T-helper 1 cell (primary cell): ENCODE measurements around the gene PAX4.
A peak's percentile ranks its signal among the peaks of the same experiment; 100 is the strongest.
"Not testable (repeated sequence)": the region's sequence is repeated elsewhere in the genome, so short reads cannot be mapped to it uniquely, and the experiment has no call there.

Source experiments
- DNase-seq, 5 donors: peaks; one replicate each; pipeline ENCODE4 v3.0.0-alpha.2; 2012 to 2020

The PAX4 gene

DNA sequence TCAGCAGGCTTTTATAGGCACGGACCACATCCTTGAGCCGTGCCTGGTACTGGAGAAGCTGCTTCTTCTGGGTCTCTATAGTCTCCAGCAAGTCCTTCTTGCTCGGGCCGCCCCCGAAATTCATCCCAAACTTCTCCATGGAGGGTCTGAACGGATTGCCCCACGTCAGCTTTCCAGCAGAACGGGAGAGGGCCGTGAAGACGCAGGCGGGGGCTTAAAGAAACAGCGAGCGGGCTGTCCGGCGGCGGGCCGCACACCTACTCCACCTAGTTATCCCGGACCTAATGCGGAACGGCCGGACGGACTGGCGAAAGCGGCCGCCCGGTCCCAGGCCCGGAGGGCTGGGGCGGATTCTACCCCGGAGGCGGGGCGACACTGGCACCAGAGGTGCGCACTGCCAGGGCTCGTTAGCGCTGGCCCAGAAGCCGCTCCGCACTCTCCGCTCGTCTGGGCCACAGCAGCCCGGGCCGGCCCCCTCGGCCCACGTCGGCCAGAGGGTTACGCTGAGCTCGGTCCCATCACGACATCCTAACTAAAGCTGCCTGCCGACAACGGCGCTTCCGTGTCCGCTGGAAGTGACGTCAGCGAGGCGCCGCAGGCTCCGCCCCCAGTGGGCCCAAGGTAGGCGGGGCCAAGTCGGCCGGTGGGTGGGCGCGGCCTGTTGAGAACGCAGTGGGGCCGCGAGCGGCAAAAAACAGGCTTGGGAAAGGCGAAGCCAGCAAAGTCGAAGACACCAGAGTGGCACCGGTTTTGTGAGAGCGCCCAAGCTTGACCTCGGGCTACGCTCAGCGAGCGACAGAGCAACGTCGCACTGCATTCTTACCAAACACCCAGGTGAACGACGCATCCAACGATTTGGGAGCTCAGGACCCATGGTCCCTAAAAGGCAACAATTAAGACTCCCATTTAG lies 32.6 kb downstream of the PAX4 start, which contains the start of gene GCC1:
TSS of gene GCC1 (minus strand) at position 553 of the 910 bp plus-strand sequence. CDS start at position 139, 414 bp downstream.
- DNase-seq, result peak; percentile 81 to 91 (median 88)

DNA sequence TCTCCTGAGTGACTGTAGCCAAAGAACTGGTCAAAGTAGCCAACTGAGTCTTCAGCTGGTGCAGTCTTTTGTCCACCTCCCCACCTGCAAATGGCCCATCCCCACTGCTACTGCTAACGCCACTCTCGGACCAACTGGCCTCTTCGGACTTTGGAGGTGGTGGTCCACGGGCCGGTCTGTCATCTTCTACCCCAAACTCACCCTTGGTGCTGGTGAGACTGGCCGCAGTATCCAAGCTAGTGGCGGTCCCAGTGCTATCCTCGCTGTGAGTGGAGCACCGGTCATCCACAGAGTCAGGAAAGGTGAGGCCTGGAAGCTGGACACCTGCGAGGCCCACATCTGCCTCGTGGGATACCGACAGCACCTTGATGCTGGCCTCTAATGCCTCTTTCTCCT lies 33.3 kb downstream of the PAX4 start:
- DNase-seq, result no peak

DNA sequence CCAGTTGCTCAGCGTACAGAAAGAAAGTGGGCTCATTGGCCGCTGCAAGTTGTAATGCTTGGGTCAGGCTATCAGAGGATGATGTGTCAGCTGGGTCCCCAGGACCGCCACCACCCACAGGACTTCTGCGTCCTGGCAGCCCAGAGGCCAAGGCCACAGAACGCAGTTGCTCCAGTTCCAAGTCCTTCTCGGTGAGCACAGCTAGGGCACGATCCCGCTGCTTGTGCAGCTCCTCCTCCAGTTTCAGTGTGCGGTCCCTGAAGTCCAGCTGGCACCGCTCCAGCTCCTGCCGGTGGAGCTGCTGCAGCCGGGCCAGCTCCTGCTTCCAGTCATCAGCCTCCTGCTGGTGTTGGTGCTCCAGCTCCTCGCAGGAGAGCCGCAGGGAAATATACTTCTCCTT lies 35.6 kb downstream of the PAX4 start:
- no peak for DNase-seq

DNA sequence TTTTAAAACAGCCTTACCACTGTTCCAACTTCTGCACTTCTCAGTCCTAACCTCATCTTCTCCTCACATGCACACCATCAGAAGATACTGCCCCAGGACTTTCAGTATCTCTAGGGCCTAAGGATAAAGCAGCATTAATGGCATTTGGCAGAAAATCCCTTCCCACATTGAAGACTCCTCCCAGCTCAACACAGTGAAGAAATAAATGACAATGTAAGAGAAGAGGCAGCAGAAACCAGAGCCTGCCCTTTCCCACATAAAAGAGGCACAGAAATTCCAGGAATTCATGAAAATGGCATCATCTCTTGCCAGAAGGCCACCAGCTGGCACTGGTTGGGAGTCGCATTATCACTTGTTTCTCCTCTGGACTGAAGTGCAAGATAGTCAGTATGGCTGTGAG lies 36.2 kb downstream of the PAX4 start:
- no peak for DNase-seq

DNA sequence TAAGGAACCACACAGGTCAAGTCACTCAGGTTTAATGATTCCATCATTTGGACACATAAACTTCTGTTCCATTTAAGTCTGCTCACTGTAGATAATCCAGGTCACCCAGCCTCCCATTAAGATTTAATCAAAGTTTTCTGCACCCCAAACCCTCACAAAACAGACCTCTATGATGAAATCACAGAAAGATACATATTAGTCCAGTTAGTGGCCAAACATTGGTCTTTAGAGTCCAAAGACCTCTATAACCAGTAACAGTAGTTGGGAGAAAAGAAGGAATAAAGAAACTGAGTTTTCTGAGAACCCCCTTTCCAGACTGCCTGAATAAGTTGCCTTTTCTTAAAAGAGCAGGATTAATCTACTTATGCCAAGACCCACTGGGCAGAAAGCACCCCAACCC lies 37.3 kb downstream of the PAX4 start:
- DNase-seq, result no peak

DNA sequence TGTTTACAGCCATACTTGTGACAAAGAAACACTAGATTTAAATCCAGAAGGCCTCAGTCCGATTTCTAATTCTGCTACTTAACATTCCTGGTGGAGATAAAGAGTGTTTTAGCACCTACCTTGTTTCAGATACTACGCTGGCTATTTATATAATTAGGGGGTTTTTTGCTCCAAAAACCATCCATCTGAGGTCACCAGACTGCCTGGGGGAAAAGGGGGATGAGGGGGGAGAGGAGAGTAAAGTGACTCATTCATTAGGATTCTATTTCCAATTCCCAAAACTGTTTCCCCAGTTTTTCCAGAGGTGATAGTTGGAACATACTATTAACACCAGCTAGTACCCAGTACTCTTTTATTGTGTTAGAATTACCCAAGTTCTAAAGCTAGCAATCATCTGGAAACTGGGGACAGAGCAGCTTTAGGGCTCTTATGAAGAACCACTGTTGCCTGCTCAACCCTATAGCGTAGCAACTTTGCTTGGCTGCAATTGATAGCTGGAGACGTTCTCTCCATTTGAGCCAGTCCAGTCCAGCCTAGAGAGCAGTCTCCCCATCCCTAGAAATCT lies 39.1 kb downstream of the PAX4 start:
- no peak for DNase-seq

DNA sequence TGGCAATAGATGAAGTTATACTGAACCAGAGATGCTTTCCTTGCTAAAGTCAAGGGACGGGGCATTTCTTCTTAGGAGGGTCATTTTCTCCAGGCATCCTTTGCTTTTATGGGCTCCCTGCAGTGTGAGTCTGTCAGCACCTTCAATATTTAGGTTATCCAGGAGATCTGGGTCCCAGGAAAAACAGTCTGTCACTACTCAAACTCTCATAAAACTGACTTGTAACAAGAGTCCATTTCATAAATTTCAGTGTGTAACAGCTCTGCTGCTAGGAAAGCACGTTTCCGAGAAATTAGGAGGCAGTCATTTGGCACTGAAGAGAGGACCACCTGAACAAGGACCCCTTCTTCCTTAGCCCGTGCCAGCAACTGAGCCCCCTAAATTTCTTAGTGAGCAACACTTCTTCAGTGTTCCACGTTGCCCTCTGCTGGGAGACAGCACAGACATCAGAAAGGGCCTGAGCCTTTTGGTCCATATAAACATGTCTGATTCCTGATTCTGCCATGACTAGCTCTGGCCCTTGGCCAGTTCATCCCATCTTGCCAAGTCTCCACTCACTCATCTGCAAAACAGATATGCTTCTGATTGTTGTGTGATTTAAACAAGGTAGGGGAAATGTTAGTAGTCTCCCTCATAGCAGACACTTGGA lies 39.8 kb downstream of the PAX4 start:
- no peak for DNase-seq

DNA sequence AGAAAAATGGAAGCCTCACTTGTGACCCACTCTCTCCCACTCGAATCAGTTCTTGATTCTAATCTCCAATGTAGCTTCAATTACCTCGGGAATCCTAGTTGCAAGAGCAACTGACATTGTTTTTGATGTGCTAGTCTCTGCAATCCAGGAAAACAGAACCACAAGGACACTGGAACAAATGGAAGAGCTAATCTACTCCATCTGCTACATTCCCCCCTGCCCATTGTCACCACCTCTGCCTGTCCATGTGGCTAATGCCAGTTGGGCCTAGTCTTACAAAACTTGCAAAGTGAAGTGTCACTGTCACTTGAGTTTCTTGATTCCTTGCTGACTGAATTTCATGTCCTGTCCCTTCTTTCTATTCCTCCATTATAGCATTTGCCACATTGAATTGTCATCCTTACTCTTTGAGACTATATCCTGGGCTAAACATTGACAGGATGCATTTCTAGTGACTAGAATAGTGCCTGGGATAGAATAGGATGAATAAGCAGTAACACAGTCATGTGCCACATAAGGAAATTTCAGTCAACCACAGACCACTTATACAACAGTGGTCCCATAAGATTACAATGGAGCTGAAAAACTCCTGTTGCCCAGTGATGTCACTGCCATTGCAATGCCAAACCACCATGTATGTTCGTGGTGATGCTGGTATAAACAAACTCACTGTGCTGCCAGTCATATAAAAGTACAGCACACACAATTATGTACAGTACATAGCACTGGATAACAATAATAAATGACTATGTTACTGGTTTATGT lies 46.0 kb downstream of the PAX4 start:
- no peak for DNase-seq

DNA sequence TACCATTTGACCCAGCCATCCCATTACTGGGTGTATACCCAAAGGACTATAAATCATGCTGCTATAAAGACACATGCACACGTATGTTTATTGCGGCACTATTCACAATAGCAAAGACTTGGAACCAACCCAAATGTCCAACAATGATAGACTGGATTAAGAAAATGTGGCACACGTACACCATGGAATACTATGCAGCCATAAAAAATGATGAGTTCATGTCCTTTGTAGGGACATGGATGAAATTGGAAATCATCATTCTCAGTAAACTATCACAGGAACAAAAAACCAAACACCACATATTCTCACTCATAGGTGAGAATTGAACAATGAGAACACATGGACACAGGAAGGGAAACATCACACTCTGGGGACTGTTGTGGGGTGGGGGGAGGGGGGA lies 49.9 kb downstream of the PAX4 start:
- DNase-seq, result not testable (repeated sequence)

DNA sequence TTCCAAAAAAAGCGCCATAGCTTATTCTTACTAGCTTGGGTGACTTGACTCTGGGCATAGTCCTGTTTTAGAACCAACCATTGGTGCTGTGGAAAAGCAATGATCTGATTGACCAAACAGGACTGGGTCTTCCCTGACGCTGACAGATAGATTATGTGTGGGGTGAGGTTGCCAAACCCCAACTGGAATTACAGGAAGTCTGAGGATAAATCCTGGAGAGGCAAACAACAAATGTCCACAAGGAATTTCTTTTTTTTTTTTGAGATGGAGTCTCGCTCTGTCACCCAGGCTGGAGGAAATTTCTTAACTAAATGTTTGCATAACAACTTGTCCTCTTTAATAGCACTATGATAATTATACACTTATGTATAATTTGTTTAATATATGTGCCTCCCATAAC lies 51.7 kb downstream of the PAX4 start:
- DNase-seq, result no peak
